Loucy (cell line): ENCODE data around the gene TEX19.

Source experiments
- EZH2phosphoT487 ChIP-seq: fragments of 200-600 bp; IDR thresholded peaks from 2 replicates; pipeline ENCODE4 v1.6.1; 2018; ENCODE audit warnings: antibody characterized with exemption, mild to moderate bottlenecking, moderate library complexity, borderline replicate concordance
- TF ChIP-seq, protein P1 (sequence below): fragments of 200-600 bp; sonication (generic); conservative IDR thresholded peaks from 2 replicates; pipeline ENCODE4 v1.5.1; 2014; ENCODE audit warnings: mild to moderate bottlenecking, antibody characterized with exemption, low read length

GRCh38 chr17:82328994-82329507 is 30.0 kb upstream of the TEX19 start:
- TF ChIP-seq, protein P1, sequence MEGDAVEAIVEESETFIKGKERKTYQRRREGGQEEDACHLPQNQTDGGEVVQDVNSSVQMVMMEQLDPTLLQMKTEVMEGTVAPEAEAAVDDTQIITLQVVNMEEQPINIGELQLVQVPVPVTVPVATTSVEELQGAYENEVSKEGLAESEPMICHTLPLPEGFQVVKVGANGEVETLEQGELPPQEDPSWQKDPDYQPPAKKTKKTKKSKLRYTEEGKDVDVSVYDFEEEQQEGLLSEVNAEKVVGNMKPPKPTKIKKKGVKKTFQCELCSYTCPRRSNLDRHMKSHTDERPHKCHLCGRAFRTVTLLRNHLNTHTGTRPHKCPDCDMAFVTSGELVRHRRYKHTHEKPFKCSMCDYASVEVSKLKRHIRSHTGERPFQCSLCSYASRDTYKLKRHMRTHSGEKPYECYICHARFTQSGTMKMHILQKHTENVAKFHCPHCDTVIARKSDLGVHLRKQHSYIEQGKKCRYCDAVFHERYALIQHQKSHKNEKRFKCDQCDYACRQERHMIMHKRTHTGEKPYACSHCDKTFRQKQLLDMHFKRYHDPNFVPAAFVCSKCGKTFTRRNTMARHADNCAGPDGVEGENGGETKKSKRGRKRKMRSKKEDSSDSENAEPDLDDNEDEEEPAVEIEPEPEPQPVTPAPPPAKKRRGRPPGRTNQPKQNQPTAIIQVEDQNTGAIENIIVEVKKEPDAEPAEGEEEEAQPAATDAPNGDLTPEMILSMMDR: no peak
- no peak for TF ChIP-seq EZH2phosphoT487
